Measurements from ENCODE around the gene DDN.
A peak's percentile ranks its signal among the peaks of the same experiment; 100 is the strongest.

DDN gene

GRCh38 chr12:48998497-48999353, 450 bp downstream of the DDN start:
- TF ChIP-seq CTCF (IDR thresholded peaks at IDR 0.05; ENCODE audit: low read depth, low read length, missing control alignments), result no peak
- no peak for DNase-seq (ENCODE audit: extremely low read depth, low read depth)
- H3K4me3 ChIP-seq (replicated peaks; ENCODE audit: low read depth, low read length), result peak overlapping the region; percentile 56

GRCh38 chr12:48997719-48998496, 1.3 kb downstream of the DDN start:
- TF ChIP-seq CTCF (IDR thresholded peaks at IDR 0.05; ENCODE audit: low read depth, low read length, missing control alignments), result no peak
- peak overlapping the region; percentile 56 for H3K4me3 ChIP-seq (replicated peaks; ENCODE audit: low read depth, low read length)
- DNase-seq (ENCODE audit: extremely low read depth, low read depth), result no peak

GRCh38 chr12:48996794-48997718, 2.1 kb downstream of the DDN start:
- peak overlapping the region; percentile 56 for H3K4me3 ChIP-seq (replicated peaks; ENCODE audit: low read depth, low read length)
- no peak for DNase-seq (ENCODE audit: extremely low read depth, low read depth)

DNA sequence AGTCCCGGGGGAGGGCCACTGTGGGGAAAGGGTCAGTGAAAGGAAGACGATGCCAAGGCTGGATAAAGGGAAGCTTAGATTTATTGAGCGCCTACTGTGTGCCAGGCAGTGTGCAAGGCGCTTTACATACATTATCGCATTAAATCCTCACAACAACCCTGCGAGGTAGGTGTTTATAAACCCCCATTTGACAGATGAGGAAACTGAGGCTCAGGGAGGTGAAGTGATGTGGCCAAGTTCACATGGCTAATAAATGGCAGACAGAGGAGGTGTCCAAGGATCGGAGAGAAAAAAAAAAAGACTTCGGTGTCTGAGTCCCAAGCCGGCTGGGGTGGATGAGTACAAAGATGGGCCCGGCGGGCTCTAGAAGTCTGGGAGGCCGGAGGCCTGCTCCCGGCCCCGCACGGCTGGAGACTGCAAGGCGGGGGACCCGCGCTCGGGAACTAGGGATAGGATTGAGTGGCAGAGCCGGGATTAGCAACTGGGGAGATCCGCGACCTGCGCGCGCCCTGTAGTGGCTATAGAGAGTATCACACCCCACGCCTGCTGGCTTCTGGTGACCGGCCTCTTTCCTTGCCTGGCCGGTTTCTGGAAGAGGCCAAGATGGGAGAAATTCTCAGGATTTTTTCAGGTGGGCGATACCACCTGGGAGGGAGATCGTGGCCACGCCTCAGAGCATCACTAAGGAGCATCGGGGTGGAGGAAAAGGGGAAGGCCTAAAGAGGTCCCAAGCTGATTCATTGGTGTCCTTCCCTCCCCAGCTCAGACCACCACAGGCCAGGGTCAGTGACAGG, 3.9 kb downstream of the DDN start:
- no peak for DNase-seq (ENCODE audit: extremely low read depth, low read depth)
- H3K4me3 ChIP-seq (replicated peaks; ENCODE audit: low read depth, low read length), result no peak overlapping the region
- TF ChIP-seq CTCF (IDR thresholded peaks at IDR 0.05; ENCODE audit: low read depth, low read length, missing control alignments), result peak; percentile 73

More at GRCh38 chr12:48996794-48997718, 2.1 kb downstream of the DDN start:
- TF ChIP-seq CTCF (IDR thresholded peaks at IDR 0.05; ENCODE audit: low read depth, low read length, missing control alignments), result peak; percentile 79

DNA sequence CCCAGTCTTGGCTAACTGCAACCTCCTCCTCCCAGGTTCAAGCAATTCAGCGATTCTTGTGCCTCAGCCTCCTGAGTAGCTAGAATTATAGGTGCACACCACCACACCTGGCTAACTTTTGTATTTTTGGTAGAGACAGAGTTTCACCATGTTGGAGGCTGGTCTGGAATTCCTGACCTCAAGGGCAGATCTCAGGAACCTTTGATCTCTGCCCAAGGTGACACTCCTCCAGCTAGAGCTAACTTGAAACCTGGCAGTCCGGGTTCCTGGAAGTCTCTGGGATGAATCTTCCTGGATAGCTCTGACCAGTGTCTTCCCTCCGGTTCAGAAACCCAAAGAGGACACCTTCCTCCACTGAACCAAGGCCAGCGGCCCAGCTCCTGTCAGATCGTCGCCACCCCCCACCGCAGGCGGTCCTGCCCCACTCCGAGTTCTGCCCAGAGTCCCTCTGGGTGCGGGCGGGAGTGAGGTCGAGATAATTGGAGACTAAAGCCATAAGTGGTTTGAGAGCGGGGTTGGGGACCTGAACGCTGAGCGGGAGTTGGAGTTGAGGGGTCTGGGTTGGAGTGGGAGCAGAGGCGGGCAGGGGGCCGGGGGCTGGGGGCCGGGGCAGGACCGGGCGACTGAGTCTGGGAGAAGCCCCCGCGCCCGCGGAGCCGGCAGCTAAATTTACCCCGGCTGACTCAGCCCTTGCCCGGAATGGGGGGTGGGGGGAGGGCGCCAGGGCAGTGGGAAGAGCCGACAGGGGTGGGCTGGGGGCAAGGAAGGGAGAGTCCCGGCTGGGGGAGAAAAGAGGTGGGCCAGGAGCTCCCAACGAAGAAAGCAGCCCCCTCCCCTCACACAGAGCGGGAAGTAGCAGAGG, 4.7 kb downstream of the DDN start:
- H3K4me3 ChIP-seq (replicated peaks; ENCODE audit: low read depth, low read length), result no peak overlapping the region
- no peak for TF ChIP-seq CTCF (IDR thresholded peaks at IDR 0.05; ENCODE audit: low read depth, low read length, missing control alignments)

More for the DNA sequence above, 4.7 kb downstream of the DDN start:
- DNase-seq (ENCODE audit: extremely low read depth, low read depth), result no peak
